Measurements from ENCODE around the gene ZBTB46.

GRCh38 chr20:63876489-63877036 lies 45.5 kb upstream of the ZBTB46 start:
- TF ChIP-seq EZH2 (IDR thresholded peaks at IDR 0.05) (no peak), POLR2A (IDR thresholded peaks at IDR 0.05; ENCODE audit: borderline replicate concordance, extremely low read depth, insufficient read depth, insufficient read length) (no peak), MAX (IDR thresholded peaks at IDR 0.05) (no peak), POLR2AphosphoS5 (IDR thresholded peaks at IDR 0.05; ENCODE audit: low read depth, low read length) (no peak)
- TF ChIP-seq, protein P1, sequence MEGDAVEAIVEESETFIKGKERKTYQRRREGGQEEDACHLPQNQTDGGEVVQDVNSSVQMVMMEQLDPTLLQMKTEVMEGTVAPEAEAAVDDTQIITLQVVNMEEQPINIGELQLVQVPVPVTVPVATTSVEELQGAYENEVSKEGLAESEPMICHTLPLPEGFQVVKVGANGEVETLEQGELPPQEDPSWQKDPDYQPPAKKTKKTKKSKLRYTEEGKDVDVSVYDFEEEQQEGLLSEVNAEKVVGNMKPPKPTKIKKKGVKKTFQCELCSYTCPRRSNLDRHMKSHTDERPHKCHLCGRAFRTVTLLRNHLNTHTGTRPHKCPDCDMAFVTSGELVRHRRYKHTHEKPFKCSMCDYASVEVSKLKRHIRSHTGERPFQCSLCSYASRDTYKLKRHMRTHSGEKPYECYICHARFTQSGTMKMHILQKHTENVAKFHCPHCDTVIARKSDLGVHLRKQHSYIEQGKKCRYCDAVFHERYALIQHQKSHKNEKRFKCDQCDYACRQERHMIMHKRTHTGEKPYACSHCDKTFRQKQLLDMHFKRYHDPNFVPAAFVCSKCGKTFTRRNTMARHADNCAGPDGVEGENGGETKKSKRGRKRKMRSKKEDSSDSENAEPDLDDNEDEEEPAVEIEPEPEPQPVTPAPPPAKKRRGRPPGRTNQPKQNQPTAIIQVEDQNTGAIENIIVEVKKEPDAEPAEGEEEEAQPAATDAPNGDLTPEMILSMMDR (IDR thresholded peaks at IDR 0.05 in 2 of 3, conservative IDR thresholded peaks at IDR 0.05 in 1 of 3; ENCODE audit: borderline replicate concordance in 1 of 3, insufficient read depth in 1 of 3, low read depth in 2 of 3, low read length in 2 of 3): no peak

Measured in HCT116 (cell line).